Measurements from ENCODE around the gene RAP1GAP2.

Gene RAP1GAP2

DNA sequence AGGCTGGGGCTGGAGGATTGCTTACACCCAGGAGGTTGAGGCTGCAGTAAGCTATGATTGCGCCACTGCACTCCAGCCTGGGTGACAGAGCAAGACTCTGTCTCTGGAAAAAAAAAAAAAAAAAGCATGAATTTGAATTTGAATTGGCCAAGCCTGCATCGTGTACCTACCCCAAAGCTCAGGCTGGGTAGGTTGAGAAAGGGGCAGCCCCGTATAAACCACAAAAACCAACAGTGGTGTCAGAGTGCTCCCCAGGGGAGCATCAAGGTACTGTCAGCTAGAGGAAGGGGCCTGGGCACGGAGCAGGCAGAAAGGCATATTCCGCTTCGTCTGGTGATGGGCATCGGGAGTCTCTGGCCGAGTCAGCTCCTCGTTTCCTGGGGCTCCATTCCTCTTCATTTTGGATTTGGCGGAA is 40.9 kb downstream of the RAP1GAP2 start:
- TF ChIP-seq EZH2phosphoT487 (IDR thresholded peaks at IDR 0.05; ENCODE audit: low read length): no peak
- TF ChIP-seq, protein P1, sequence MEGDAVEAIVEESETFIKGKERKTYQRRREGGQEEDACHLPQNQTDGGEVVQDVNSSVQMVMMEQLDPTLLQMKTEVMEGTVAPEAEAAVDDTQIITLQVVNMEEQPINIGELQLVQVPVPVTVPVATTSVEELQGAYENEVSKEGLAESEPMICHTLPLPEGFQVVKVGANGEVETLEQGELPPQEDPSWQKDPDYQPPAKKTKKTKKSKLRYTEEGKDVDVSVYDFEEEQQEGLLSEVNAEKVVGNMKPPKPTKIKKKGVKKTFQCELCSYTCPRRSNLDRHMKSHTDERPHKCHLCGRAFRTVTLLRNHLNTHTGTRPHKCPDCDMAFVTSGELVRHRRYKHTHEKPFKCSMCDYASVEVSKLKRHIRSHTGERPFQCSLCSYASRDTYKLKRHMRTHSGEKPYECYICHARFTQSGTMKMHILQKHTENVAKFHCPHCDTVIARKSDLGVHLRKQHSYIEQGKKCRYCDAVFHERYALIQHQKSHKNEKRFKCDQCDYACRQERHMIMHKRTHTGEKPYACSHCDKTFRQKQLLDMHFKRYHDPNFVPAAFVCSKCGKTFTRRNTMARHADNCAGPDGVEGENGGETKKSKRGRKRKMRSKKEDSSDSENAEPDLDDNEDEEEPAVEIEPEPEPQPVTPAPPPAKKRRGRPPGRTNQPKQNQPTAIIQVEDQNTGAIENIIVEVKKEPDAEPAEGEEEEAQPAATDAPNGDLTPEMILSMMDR (IDR thresholded peaks at IDR 0.05; ENCODE audit: low read length): peak; percentile 60
- peaks cover 16% of the 10 kb centered on the region for H3K27me3 ChIP-seq (replicated peaks; ENCODE audit: insufficient read depth, low read length)
- H3K36me3 ChIP-seq (replicated peaks; ENCODE audit: insufficient read depth, low read length): no peaks in the 10 kb centered on the region
- H3F3A ChIP-seq (ENCODE audit: insufficient read depth, low read length): no peaks in the 10 kb centered on the region
- H3K4me1 ChIP-seq (ENCODE audit: low read length): no peaks in the 10 kb centered on the region
- H4K20me1 ChIP-seq (ENCODE audit: insufficient read depth, low read length): no peaks in the 10 kb centered on the region
- no peaks in the 10 kb centered on the region for H3K79me2 ChIP-seq (ENCODE audit: low read length)
- no peak overlapping the region for H3K9ac ChIP-seq (ENCODE audit: low read length)
- H3K4me3 ChIP-seq (ENCODE audit: low read length): no peak overlapping the region
- peak; percentile 66 for DNase-seq
- H3K9me2 ChIP-seq (replicated peaks; ENCODE audit: insufficient read depth, low read length): no peaks in the 10 kb centered on the region
- H3K27ac ChIP-seq (ENCODE audit: low read length): no peak overlapping the region
- no peaks in the 10 kb centered on the region for H3K9me3 ChIP-seq (replicated peaks; ENCODE audit: insufficient read depth, low read length)
- no peak overlapping the region for H2AFZ ChIP-seq (ENCODE audit: low read length)
- H3K4me2 ChIP-seq (ENCODE audit: low read depth, low read length): no peak overlapping the region

DNA sequence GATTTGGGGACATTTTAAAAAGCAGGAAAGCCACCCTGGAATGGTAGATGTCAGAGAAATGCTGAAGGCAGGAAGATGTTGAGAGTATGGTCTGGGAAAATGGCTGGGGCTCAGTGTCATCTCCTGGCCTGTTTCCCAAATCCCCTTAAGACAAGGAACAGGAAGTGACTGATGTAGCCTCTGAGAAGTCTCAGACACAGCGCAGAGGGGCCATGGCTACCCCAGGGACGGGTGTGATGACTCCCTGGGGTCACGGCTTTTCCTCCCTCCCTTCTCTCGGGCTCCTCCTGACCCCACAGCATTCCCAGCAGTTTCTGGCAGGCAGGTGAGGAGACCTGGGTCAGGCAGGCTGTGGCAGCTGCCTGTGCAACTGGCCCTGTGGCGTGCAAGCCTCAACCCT is 45.4 kb downstream of the RAP1GAP2 start:
- no peak overlapping the region for H3K9ac ChIP-seq (ENCODE audit: low read length)
- H3K36me3 ChIP-seq (replicated peaks; ENCODE audit: insufficient read depth, low read length): no peaks in the 10 kb centered on the region
- no peaks in the 10 kb centered on the region for H4K20me1 ChIP-seq (ENCODE audit: insufficient read depth, low read length)
- no peaks in the 10 kb centered on the region for H3K9me3 ChIP-seq (replicated peaks; ENCODE audit: insufficient read depth, low read length)
- H3F3A ChIP-seq (ENCODE audit: insufficient read depth, low read length): no peaks in the 10 kb centered on the region
- H3K4me2 ChIP-seq (ENCODE audit: low read depth, low read length): no peak overlapping the region
- peaks cover 33% of the 10 kb centered on the region for H3K27me3 ChIP-seq (replicated peaks; ENCODE audit: insufficient read depth, low read length)
- no peak overlapping the region for H3K4me3 ChIP-seq (ENCODE audit: low read length)
- no peak overlapping the region for H2AFZ ChIP-seq (ENCODE audit: low read length)
- no peaks in the 10 kb centered on the region for H3K4me1 ChIP-seq (ENCODE audit: low read length)
- no peak for TF ChIP-seq EZH2phosphoT487 (IDR thresholded peaks at IDR 0.05; ENCODE audit: low read length)
- TF ChIP-seq, protein P1 (IDR thresholded peaks at IDR 0.05; ENCODE audit: low read length): no peak
- TF ChIP-seq EZH2 (optimal IDR thresholded peaks at IDR 0.05; ENCODE audit: low read depth, low read length): no peak
- no peak overlapping the region for H3K27ac ChIP-seq (ENCODE audit: low read length)
- no peaks in the 10 kb centered on the region for H3K79me2 ChIP-seq (ENCODE audit: low read length)
- no peak for DNase-seq
- H3K9me2 ChIP-seq (replicated peaks; ENCODE audit: insufficient read depth, low read length): no peaks in the 10 kb centered on the region

DNA sequence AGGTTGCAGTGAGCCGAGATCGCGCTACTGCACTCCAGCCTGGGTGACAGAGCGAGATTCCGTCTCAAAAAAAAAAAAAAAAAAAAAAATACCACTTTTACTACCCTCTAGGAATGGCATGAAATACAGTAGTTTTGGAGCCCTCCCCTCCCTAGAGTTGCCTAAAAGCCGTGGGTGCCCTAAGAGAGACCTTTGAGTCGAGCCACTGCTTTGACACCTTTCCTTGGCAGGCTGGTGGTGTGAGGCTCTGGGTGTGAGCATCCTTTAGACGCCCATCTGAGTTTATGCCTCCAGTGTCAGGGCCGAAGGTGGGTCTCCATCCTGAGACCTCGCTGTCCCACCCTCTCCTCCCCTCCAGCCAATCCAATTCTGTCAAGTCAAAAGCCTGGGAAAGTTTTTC is 46.2 kb downstream of the RAP1GAP2 start:
- no peak for TF ChIP-seq EZH2phosphoT487 (IDR thresholded peaks at IDR 0.05; ENCODE audit: low read length)
- TF ChIP-seq EZH2 (optimal IDR thresholded peaks at IDR 0.05; ENCODE audit: low read depth, low read length): no peak
- TF ChIP-seq, protein P1 (IDR thresholded peaks at IDR 0.05; ENCODE audit: low read length): no peak
- Histone ChIP-seq H3K27me3 (replicated peaks; ENCODE audit: insufficient read depth, low read length) (peaks cover 38% of the 10 kb centered on the region), H3K4me1 (ENCODE audit: low read length) (no peaks in the 10 kb centered on the region), H3K27ac (ENCODE audit: low read length) (no peak overlapping the region), H4K20me1 (ENCODE audit: insufficient read depth, low read length) (no peaks in the 10 kb centered on the region), H3K9ac (ENCODE audit: low read length) (no peak overlapping the region), H3K4me2 (ENCODE audit: low read depth, low read length) (no peak overlapping the region), H3K79me2 (ENCODE audit: low read length) (no peaks in the 10 kb centered on the region), H2AFZ (ENCODE audit: low read length) (no peak overlapping the region), H3K9me3 (replicated peaks; ENCODE audit: insufficient read depth, low read length) (no peaks in the 10 kb centered on the region), H3F3A (ENCODE audit: insufficient read depth, low read length) (no peaks in the 10 kb centered on the region), H3K36me3 (replicated peaks; ENCODE audit: insufficient read depth, low read length) (no peaks in the 10 kb centered on the region), H3K9me2 (replicated peaks; ENCODE audit: insufficient read depth, low read length) (no peaks in the 10 kb centered on the region), H3K4me3 (ENCODE audit: low read length) (no peak overlapping the region)
- DNase-seq: no peak

All from MM.1S (cell line).